ENCODE results near the gene FHL2.

FHL2 gene

DNA sequence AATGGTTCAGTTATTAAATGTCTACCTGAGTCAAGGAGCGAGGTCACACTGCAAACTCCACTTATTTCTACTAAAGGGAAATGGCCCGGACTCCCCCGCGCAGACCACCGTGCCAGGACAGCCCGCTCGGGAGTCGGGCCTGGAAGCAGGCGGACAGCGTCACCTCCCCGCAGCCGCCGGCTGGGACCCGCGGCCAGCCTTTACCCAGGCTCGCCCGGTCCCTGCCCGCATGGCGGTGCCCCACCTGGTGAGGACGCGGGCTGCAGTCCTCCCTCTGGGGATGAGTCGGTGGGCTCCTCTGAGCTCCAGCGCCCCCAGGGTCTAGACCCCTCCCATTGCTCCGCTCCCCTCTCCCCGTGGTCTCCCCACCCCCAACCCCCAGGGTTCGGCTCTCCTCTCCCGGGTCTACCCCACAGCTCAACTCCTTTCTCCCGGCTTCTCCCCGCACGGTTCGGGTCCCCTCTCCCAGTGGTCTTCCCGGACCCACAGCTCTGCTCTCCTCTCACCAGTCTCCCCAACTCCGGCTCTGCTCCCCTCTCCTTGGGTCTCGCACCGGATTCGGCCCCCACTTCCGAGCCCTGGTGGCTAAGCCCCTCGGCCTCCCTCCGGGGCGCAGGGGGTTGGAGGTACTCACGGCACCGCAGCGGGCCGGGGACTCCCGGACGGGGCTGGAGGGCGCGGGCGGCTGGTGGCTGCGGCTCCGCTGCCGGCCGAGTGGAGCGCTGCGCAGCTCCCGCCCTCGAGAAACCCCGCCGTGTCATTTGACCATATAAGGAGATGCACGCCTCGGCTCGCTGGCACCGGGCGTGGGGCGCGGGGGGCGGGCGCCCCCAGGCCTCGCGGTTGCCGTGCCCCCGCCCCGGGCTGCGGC, at the start of gene FHL2:
FHL2 (minus strand) TSS at position 716 of the 871 bp plus-strand sequence. CDS start 12,535 bp downstream, outside the sequence.
- Mint-ChIP-seq H3K27ac (no peak within 1 kb of the TSS), H3K9me3 (no peaks in the 10 kb centered on the region), H3K36me3 (peaks cover 2% of the 10 kb centered on the region), H3K4me3 (peak within 1 kb of the TSS; percentile 75), H3K4me1 (peaks cover 3% of the 10 kb centered on the region), H3K27me3 (peaks cover 22% of the 10 kb centered on the region)
- peak; percentile 32 to 60 for DNase-seq (ENCODE audit: low spot score in 2 of 2)
- peak; percentile 98 for ATAC-seq (ENCODE audit: low read depth)

GRCh38 chr2:105447476-105447875, 48.6 kb upstream of the FHL2 start:
- Mint-ChIP-seq H3K27me3 (peaks cover 8% of the 10 kb centered on the region), H3K27ac (no peak overlapping the region), H3K4me1 (no peaks in the 10 kb centered on the region), H3K36me3 (no peaks in the 10 kb centered on the region), H3K9me3 (no peaks in the 10 kb centered on the region), H3K4me3 (no peak overlapping the region)
- no peak for DNase-seq (ENCODE audit: low spot score in 2 of 2)
- ATAC-seq (ENCODE audit: low read depth): no peak

DNA sequence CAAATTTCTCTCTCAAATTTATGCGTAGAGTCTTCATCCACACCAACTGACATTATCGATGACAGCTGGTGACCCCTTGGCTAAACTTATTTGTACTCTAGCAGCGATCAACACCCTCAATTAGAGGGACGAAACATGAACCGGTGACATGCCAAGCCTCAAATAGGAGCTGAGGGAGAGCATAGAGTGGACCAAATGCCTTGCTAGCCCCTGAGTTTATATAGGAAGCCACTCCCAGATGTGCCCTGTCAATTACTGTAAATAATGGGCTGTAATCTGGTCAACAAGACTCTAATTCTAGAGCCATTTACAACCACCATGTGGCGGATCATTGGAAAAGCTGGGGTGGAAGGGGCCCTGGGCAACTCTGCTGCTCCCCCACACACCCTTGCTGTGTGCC, 47.6 kb upstream of the FHL2 start:
- no peak overlapping the region for H3K4me3 Mint-ChIP-seq
- ATAC-seq (ENCODE audit: low read depth) (no peak), DNase-seq (ENCODE audit: low spot score in 2 of 2) (no peak)
- H3K27ac Mint-ChIP-seq: no peak overlapping the region
- H3K9me3 Mint-ChIP-seq: no peaks in the 10 kb centered on the region
- H3K4me1 Mint-ChIP-seq: no peaks in the 10 kb centered on the region
- peaks cover 8% of the 10 kb centered on the region for H3K27me3 Mint-ChIP-seq
- H3K36me3 Mint-ChIP-seq: no peaks in the 10 kb centered on the region

- Mint-ChIP-seq H3K27ac (no peak overlapping the region), H3K4me1 (no peaks in the 10 kb centered on the region), H3K36me3 (no peaks in the 10 kb centered on the region), H3K4me3 (no peak overlapping the region), H3K27me3 (peaks cover 8% of the 10 kb centered on the region), H3K9me3 (no peaks in the 10 kb centered on the region)
- ATAC-seq (ENCODE audit: low read depth) (no peak), DNase-seq (ENCODE audit: low spot score in 2 of 2) (no peak)
Observed at GRCh38 chr2:105445976-105446375, 47.1 kb upstream of the FHL2 start.

- peaks cover 8% of the 10 kb centered on the region for H3K27me3 Mint-ChIP-seq
Observed at GRCh38 chr2:105445498-105445897, 46.6 kb upstream of the FHL2 start.

DNA sequence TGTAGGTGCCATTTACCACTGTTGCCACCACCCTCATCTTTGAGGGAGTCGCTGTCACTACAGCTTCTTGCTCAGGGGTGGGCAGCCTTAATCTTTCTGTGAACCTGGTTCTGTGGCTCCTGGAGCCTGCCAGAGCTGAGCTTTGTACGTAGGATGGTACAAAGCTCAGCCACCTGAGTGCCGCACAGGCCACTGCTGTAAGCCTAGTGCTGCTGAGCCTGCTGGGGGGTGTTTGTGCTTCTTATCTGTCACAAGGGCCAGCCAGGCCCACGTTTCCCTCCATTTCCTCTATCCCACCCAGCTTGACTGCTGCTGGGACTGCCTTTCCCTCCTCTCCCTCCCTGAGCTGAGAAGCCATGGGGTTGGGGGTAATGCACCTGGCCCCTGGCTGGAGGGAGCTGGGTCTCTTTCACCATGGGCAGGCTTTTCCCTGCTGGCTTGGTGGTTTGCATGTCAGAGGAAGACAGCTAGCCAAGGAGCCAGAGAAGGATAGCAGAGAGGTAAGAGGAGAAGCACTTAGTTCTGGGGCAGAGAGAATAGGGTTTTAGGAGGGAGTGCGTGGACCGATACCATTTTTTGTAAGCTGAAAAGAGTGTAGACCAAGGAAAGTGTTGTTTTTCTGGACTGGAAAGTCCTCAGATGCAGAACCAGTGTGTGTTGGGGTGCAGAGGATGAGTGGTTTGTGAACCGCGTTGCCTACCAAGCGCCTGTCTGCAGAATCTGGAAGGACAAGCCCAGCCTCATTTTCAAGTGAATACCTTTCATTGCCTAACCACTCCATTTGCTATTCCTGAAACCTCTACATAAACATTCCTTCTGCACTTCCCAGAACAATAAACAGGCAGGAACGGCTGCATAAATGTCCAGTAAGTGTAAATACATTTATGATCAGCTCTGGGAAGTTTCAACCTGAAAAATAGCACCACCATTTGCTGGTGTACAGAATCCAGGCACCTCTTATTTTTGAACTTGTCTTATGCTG, 45.1 kb upstream of the FHL2 start:
- DNase-seq (ENCODE audit: low spot score in 2 of 2) (no peak), ATAC-seq (ENCODE audit: low read depth) (no peak)
- Mint-ChIP-seq H3K4me3 (no peak overlapping the region), H3K36me3 (no peaks in the 10 kb centered on the region), H3K9me3 (no peaks in the 10 kb centered on the region), H3K4me1 (no peaks in the 10 kb centered on the region), H3K27me3 (peaks cover 8% of the 10 kb centered on the region), H3K27ac (no peak overlapping the region)

More at GRCh38 chr2:105445498-105445897, 46.6 kb upstream of the FHL2 start:
- H3K27ac Mint-ChIP-seq: no peak overlapping the region
- no peaks in the 10 kb centered on the region for H3K36me3 Mint-ChIP-seq
- DNase-seq (ENCODE audit: low spot score in 2 of 2) (no peak), ATAC-seq (ENCODE audit: low read depth) (no peak)
- H3K9me3 Mint-ChIP-seq: no peaks in the 10 kb centered on the region
- no peak overlapping the region for H3K4me3 Mint-ChIP-seq
- H3K4me1 Mint-ChIP-seq: no peaks in the 10 kb centered on the region

GRCh38 chr2:105442721-105443120, 43.9 kb upstream of the FHL2 start:
- Mint-ChIP-seq H3K4me3 (no peak overlapping the region), H3K4me1 (no peaks in the 10 kb centered on the region), H3K36me3 (no peaks in the 10 kb centered on the region), H3K27me3 (peaks cover 7% of the 10 kb centered on the region), H3K27ac (no peak overlapping the region), H3K9me3 (no peaks in the 10 kb centered on the region)
- ATAC-seq (ENCODE audit: low read depth) (no peak), DNase-seq (ENCODE audit: low spot score in 2 of 2) (no peak)

- no peaks in the 10 kb centered on the region for H3K36me3 Mint-ChIP-seq
- no peaks in the 10 kb centered on the region for H3K9me3 Mint-ChIP-seq
- ATAC-seq (ENCODE audit: low read depth): no peak
- DNase-seq (ENCODE audit: low spot score in 2 of 2): no peak
- no peak overlapping the region for H3K27ac Mint-ChIP-seq
- no peaks in the 10 kb centered on the region for H3K4me1 Mint-ChIP-seq
- no peak overlapping the region for H3K4me3 Mint-ChIP-seq
- peaks cover 4% of the 10 kb centered on the region for H3K27me3 Mint-ChIP-seq
Observed at GRCh38 chr2:105442056-105442455, 43.2 kb upstream of the FHL2 start.

GRCh38 chr2:105439141-105439540, 40.3 kb upstream of the FHL2 start:
- no peaks in the 10 kb centered on the region for H3K9me3 Mint-ChIP-seq
- DNase-seq (ENCODE audit: low spot score in 2 of 2) (no peak), ATAC-seq (ENCODE audit: low read depth) (no peak)
- H3K27ac Mint-ChIP-seq: no peak overlapping the region
- peaks cover 5% of the 10 kb centered on the region for H3K27me3 Mint-ChIP-seq
- no peaks in the 10 kb centered on the region for H3K36me3 Mint-ChIP-seq
- no peaks in the 10 kb centered on the region for H3K4me1 Mint-ChIP-seq
- no peak overlapping the region for H3K4me3 Mint-ChIP-seq

DNA sequence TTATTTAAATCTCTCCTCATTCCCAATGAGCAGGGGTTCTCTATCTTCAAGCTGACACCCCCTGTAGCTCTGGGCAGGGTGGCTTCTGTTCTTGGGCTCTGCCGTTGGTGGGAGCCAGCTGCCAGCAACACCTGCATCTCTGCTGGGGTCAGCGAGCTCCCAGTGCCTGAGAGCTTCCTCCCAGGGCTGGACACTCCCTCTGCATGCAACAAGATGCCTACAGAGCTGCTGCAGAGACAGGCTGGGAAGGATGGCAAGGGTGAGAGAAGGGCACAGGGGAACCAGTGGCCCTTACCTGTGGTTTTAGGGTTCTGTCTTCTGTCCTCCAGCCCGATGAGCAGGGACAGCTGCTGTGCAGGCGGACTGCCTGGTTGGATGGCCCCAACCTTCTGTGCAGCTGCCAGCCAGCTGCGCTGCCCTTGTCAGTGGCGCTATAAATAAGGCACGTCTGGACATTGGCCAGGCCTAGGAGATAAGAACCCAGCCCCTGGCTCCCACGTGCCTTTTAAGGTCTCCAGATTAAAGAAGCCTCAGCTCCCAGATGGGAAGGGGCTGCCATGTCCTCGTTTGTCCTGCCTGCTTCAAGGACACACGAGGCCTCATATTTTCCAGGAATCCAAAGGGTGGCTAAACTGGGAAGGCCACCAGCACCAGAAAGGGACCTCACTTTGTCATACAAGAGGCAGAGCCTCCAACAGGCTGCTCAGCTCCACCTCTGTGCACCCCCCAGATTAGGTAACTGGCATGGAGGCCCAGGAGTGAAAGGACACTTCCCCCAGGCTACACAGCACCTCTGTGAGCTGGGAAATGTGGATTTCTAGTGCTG, 39.5 kb upstream of the FHL2 start:
- no peaks in the 10 kb centered on the region for H3K36me3 Mint-ChIP-seq
- H3K4me3 Mint-ChIP-seq: no peak overlapping the region
- H3K27ac Mint-ChIP-seq: no peak overlapping the region
- DNase-seq (ENCODE audit: low spot score in 2 of 2) (no peak), ATAC-seq (ENCODE audit: low read depth) (no peak)
- peaks cover 9% of the 10 kb centered on the region for H3K27me3 Mint-ChIP-seq
- H3K9me3 Mint-ChIP-seq: no peaks in the 10 kb centered on the region
- H3K4me1 Mint-ChIP-seq: no peaks in the 10 kb centered on the region

GRCh38 chr2:105437708-105438103, 38.9 kb upstream of the FHL2 start:
- Mint-ChIP-seq H3K4me3 (no peak overlapping the region), H3K27me3 (peaks cover 9% of the 10 kb centered on the region), H3K27ac (no peak overlapping the region), H3K36me3 (no peaks in the 10 kb centered on the region), H3K9me3 (no peaks in the 10 kb centered on the region), H3K4me1 (no peaks in the 10 kb centered on the region)
- DNase-seq (ENCODE audit: low spot score in 2 of 2) (no peak), ATAC-seq (ENCODE audit: low read depth) (no peak)

DNA sequence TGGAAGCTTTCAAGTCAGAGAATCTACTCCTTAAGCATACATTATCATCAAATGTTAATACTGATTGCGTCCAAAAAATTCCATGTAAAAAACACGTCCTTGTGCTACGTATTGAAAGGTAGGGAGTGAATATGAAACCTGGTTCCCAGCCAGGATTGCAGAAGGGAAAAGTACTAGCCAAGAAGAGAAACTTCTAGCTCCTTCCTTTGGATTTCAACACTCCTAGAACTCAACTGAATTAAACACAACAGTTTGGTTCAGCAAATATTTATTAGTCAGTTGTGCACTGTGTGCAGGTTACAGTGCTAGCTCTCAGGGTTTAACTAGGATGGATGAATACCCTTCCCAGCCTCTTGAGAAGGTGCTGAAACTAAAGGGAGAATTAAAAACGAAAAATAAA, 33.9 kb upstream of the FHL2 start:
- Mint-ChIP-seq H3K4me1 (no peaks in the 10 kb centered on the region), H3K9me3 (peaks cover 4% of the 10 kb centered on the region), H3K4me3 (no peak overlapping the region), H3K36me3 (no peaks in the 10 kb centered on the region), H3K27me3 (peaks cover 12% of the 10 kb centered on the region), H3K27ac (no peak overlapping the region)
- DNase-seq (ENCODE audit: low spot score in 2 of 2): no peak
- no peak for ATAC-seq (ENCODE audit: low read depth)

DNA sequence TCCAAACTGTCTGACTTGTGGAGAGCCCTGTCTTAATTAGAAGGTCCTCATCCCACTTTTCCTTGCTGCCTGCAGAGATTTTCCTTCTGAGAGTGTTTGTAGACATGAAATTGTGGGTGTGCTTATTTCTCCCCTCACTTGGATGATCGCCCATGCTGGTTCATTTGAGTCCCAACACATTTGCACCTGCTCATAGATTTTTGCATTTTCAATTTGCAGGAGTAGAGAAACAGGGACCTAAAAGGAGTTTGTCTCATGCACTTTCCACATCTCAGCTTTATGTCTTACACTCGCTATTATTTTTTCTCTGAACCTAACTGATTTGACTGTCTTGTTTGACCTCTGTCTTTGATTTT, 33.2 kb upstream of the FHL2 start:
- H3K27me3 Mint-ChIP-seq: peaks cover 12% of the 10 kb centered on the region
- ATAC-seq (ENCODE audit: low read depth) (no peak), DNase-seq (ENCODE audit: low spot score in 2 of 2) (no peak)
- no peaks in the 10 kb centered on the region for H3K4me1 Mint-ChIP-seq
- H3K36me3 Mint-ChIP-seq: no peaks in the 10 kb centered on the region
- no peak overlapping the region for H3K27ac Mint-ChIP-seq
- peaks cover 4% of the 10 kb centered on the region for H3K9me3 Mint-ChIP-seq
- no peak overlapping the region for H3K4me3 Mint-ChIP-seq

All from memory B cell (primary cell).